HepG2 (cell line): ENCODE measurements around the gene TUBGCP3. TPM values are rescaled to one million over a fixed set of nuclear protein-coding genes. Genes with fewer than 3 reads are reported as not detected.

Source experiments
- ATAC-seq: fragments of 200-7000 bp; cut with Tn5 transposase; 3 replicates; pipeline ENCODE4 v1.9.1; 2020; ENCODE audit warnings: mild to moderate bottlenecking, moderate library complexity
- BruUV-seq: library from RNA; stranded (reverse); fragments of 400-500 nt; replicated peaks from 2 replicates; lab custom pipeline; 2021; lab: Mats Ljungman, UMichigan
- CTCF ChIA-PET: fragments of 300-600 bp; formaldehyde crosslinking; extraction: SDS; loops from one replicate; lab custom pipeline; 2021; ENCODE audit warnings: low total read pairs, inconsistent platforms, low intra/inter-chr PET ratio; lab: Yijun Ruan, JAX
- POLR2A ChIA-PET: fragments of 350-600 bp; sonication (Branson Sonifier 250); formaldehyde crosslinking; loops from one replicate; lab custom pipeline; 2020; ENCODE audit warnings: antibody characterized with exemption, inconsistent platforms; lab: Yijun Ruan, JAX
- DNase-seq: peaks from one replicate; pipeline ENCODE4 v3.0.0-alpha.2; 2015; ENCODE audit warnings: low spot score
- FAIRE-seq: peaks from 3 replicates; lab custom pipeline; 2011; peaks lifted over from hg19 to GRCh38; lab: Jason Lieb, UNC
- H2AFZ ChIP-seq: one replicate; pipeline ENCODE4 v1.6.1; 2011; ENCODE audit warnings: low read length, inconsistent platforms
- H3K27ac ChIP-seq: fragments of 300-600 bp; 3 replicates; pipeline ENCODE4 v1.8.0; 2011; ENCODE audit warnings: mixed run types, mild to moderate bottlenecking, mixed read lengths, low read length, inconsistent platforms; ENCODE audit not compliant: insufficient read depth; ENCODE audit errors: extremely low read length
- H3K27me3 ChIP-seq, 2 experiments: fragments of 200-600 bp in 1 of 2; 2 replicates in 1 of 2; 3 replicates in 1 of 2; pipeline versions ENCODE4 v1.6.0 to v1.8.0; 2011; ENCODE audit warnings: low read length in 2 of 2, mild to moderate bottlenecking in 2 of 2, moderate library complexity in 2 of 2, inconsistent platforms in 1 of 2; ENCODE audit not compliant: insufficient read depth in 2 of 2, control insufficient read depth in 1 of 2
- H3K36me3 ChIP-seq, 2 experiments: fragments of 200-600 bp in 1 of 2; replicated peaks in 1 of 2; 2 replicates in 1 of 2; 3 replicates in 1 of 2; pipeline versions ENCODE4 v1.5.1 to v1.8.0; 2011; ENCODE audit warnings: low read length in 2 of 2, inconsistent platforms in 1 of 2; ENCODE audit not compliant: insufficient read depth in 2 of 2, control insufficient read depth in 1 of 2
- H3K4me1 ChIP-seq: 2 replicates; pipeline ENCODE4 v1.5.1; 2012; ENCODE audit warnings: low read length, inconsistent platforms; ENCODE audit not compliant: insufficient read depth
- H3K4me2 ChIP-seq: 2 replicates; pipeline ENCODE4 v1.6.0; 2011; ENCODE audit warnings: low read depth, low read length, inconsistent platforms
- H3K4me3 ChIP-seq, 3 experiments: fragments of 200-600 bp in 1 of 3; sonication (generic), shearing (Covaris generic) in 1 of 3; replicated peaks in 1 of 3; 2 replicates each; pipeline ENCODE4 v1.5.1; 2011 to 2016; ENCODE audit warnings: low read length in 3 of 3, inconsistent platforms in 2 of 3, low read depth in 2 of 3, mild to moderate bottlenecking in 2 of 3, control low read depth in 1 of 3, mixed read lengths in 1 of 3; ENCODE audit not compliant: insufficient read depth in 1 of 3
- H3K79me2 ChIP-seq: one replicate; pipeline ENCODE4 v1.6.1; 2011; ENCODE audit warnings: low read length, inconsistent platforms; ENCODE audit not compliant: insufficient read depth
- H3K9ac ChIP-seq: 2 replicates; pipeline ENCODE4 v1.6.0; 2011; ENCODE audit warnings: mild to moderate bottlenecking, low read depth, low read length, inconsistent platforms; ENCODE audit not compliant: insufficient read depth
- H3K9me3 ChIP-seq: 2 replicates; pipeline ENCODE4 v1.5.1; 2012; ENCODE audit warnings: mild to moderate bottlenecking, low read length
- H4K20me1 ChIP-seq: 2 replicates; pipeline ENCODE4 v1.6.0; 2011; ENCODE audit warnings: inconsistent platforms, mild to moderate bottlenecking, low read length, moderate library complexity; ENCODE audit not compliant: insufficient read depth
- AGO1 ChIP-seq: fragments of 200-400 bp; formaldehyde crosslinking; IDR thresholded peaks from 2 replicates; pipeline ENCODE4 v1.6.1; 2017; ENCODE audit warnings: mild to moderate bottlenecking, low read depth, low read length, moderate library complexity; ENCODE audit not compliant: poor library complexity, severe bottlenecking
- ATF6 ChIP-seq: sonication (generic); formaldehyde crosslinking; conservative IDR thresholded peaks from 2 replicates; pipeline ENCODE4 v1.4.0; 2020; ENCODE audit warnings: missing genetic modification reagents
- CREB1 ChIP-seq, 2 experiments: fragments of 450-650 bp in 1 of 2; IDR thresholded peaks; 2 replicates each; pipeline ENCODE4 v1.6.1; 2016 to 2017; ENCODE audit warnings: control low read depth in 1 of 2, mild to moderate bottlenecking in 1 of 2, missing compliant biosample characterization in 1 of 2, missing genetic modification characterization in 1 of 2
- DNMT3B ChIP-seq: conservative IDR thresholded peaks from 2 replicates; pipeline ENCODE4 v1.6.1; 2016; ENCODE audit warnings: missing biosample characterization, control low read depth
- GTF3A ChIP-seq: sonication (generic); formaldehyde crosslinking; conservative IDR thresholded peaks from 2 replicates; pipeline ENCODE4 v1.4.0; 2020; ENCODE audit warnings: mild to moderate bottlenecking, missing genetic modification reagents
- HNRNPLL ChIP-seq: fragments of 200-400 bp; formaldehyde crosslinking; IDR thresholded peaks from 2 replicates; pipeline ENCODE4 v1.6.1; 2017; ENCODE audit warnings: mild to moderate bottlenecking, low read depth, low read length; ENCODE audit not compliant: poor library complexity, severe bottlenecking
- JDP2 ChIP-seq: sonication (generic); formaldehyde crosslinking; IDR thresholded peaks from 2 replicates; pipeline ENCODE4 v1.8.1; 2022; ENCODE audit warnings: missing genetic modification reagents, borderline replicate concordance
- KLF6 ChIP-seq: IDR thresholded peaks from 2 replicates; pipeline ENCODE4 v1.8.0; 2016; ENCODE audit warnings: missing biosample characterization, missing genetic modification reagents
- PAX8 ChIP-seq: sonication (generic); formaldehyde crosslinking; IDR thresholded peaks from 2 replicates; pipeline ENCODE4 v1.8.0; 2022; ENCODE audit warnings: mild to moderate bottlenecking, missing genetic modification reagents, borderline replicate concordance
- ZNF567 ChIP-seq: sonication (generic); formaldehyde crosslinking; IDR thresholded peaks from 2 replicates; pipeline ENCODE4 v1.8.1; 2023; ENCODE audit warnings: mild to moderate bottlenecking, missing genetic modification reagents, borderline replicate concordance
- ZNF878 ChIP-seq: sonication (generic); formaldehyde crosslinking; IDR thresholded peaks from 2 replicates; pipeline ENCODE4 v1.8.1; 2023; ENCODE audit warnings: mild to moderate bottlenecking, missing genetic modification reagents, moderate library complexity
- WGBS: methylation state at CpG from one replicate; pipeline ENCODE4 v1.1.6; 2017; ENCODE audit warnings: low lambda C conversion rate; 5-methylcytosine and 5-hydroxymethylcytosine counted together
- in situ Hi-C: cut with HindIII; loops from 2 replicates; pipeline ENCODE4 v1.10.0; 2017; ENCODE audit warnings: low pct_unique_long_range_greater_than_20kb; ENCODE audit not compliant: extremely low pct_ligation_motif_present
- intact Hi-C: fragments of 100-400 bp; cut with micrococcal nuclease; formaldehyde crosslinking; loops from one replicate; pipeline ENCODE4 v1.10.0; 2022; ENCODE audit not compliant: unreplicated experiment
- polyA plus RNA-seq, 8 experiments: library from polyadenylated mRNA; depleted of rRNA in 3 of 8; stranded (reverse) in 7 of 8; unstranded in 1 of 8; fragments of >200 nt; fragmentation: Illumina TruSeq in 4 of 8; extraction: Trizol in 4 of 8; gene quantifications; 2 replicates each; pipeline versions ENCODE4 v1.2.1 to v1.2.3, GENCODE V29; 2011 to 2016; ENCODE audit warnings: low read depth in 4 of 8, missing spikeins in 1 of 8, mixed read lengths in 1 of 8; ENCODE audit not compliant: insufficient read depth in 1 of 8
- total RNA-seq, 5 experiments: library from RNA; depleted of rRNA; stranded (reverse); fragments of >200 nt; fragmentation: Illumina TruSeq; extraction: Trizol; gene quantifications; 2 replicates each; pipeline ENCODE4 v1.2.3, GENCODE V29; 2016; ENCODE audit warnings: low read depth in 1 of 5
- TF ChIP-seq, protein P1 (sequence below): sonication (generic); formaldehyde crosslinking; IDR thresholded peaks from 2 replicates; pipeline ENCODE4 v1.4.0; 2020; ENCODE audit warnings: mild to moderate bottlenecking, missing genetic modification reagents, borderline replicate concordance
- TF ChIP-seq, protein P2 (sequence below): sonication (generic); formaldehyde crosslinking; IDR thresholded peaks from 2 replicates; pipeline ENCODE4 v1.8.0; 2022; ENCODE audit warnings: mild to moderate bottlenecking, missing genetic modification reagents, borderline replicate concordance

TUBGCP3 gene
- total and polyA plus RNA-seq, 2 of the 13 experiments (the other 11 are each of a cell fraction or from before 2014, with no cell fraction given), result 12.6 to 15.5 TPM

GRCh38 chr13:112567161-112567862, 20.6 kb downstream of the TUBGCP3 start:
- Histone ChIP-seq H2AFZ (no peak overlapping the region), H4K20me1 (no peaks in the 10 kb centered on the region; the same call in 1 of the 2 replicates), H3K27ac (no peak overlapping the region), H3K9ac (no peak overlapping the region), H3K36me3 (peaks cover 8 to 45% of the 10 kb centered on the region in 2 experiments), H3K27me3 (no peaks in the 10 kb centered on the region), H3K9me3 (no peaks in the 10 kb centered on the region), H3K4me3 (no peak overlapping the region), H3K4me2 (no peak overlapping the region), H3K4me1 (peaks cover 9% of the 10 kb centered on the region), H3K79me2 (peaks cover 24% of the 10 kb centered on the region)
- intact Hi-C loops (no loop called here), in situ Hi-C loops (no loop called here)
- ChIA-PET POLR2A (no interaction called here), CTCF (no interaction called here)
- ATAC-seq (no peak), DNase-seq (no peak), FAIRE-seq (no peak)
- WGBS, result 91% methylated on average over 5 of the region's 5 CpGs
- no TSS peak for BruUV-seq
- no peak for TF ChIP-seq CREB1 (IDR thresholded peaks at IDR 0.05)
- no peak for TF ChIP-seq CREB1 (CRISPR knock-in tag; IDR thresholded peaks at IDR 0.05)
- TF ChIP-seq ZNF878 (CRISPR knock-in tag), result no peak
- TF ChIP-seq HNRNPLL, result no peak
- TF ChIP-seq, protein P1, sequence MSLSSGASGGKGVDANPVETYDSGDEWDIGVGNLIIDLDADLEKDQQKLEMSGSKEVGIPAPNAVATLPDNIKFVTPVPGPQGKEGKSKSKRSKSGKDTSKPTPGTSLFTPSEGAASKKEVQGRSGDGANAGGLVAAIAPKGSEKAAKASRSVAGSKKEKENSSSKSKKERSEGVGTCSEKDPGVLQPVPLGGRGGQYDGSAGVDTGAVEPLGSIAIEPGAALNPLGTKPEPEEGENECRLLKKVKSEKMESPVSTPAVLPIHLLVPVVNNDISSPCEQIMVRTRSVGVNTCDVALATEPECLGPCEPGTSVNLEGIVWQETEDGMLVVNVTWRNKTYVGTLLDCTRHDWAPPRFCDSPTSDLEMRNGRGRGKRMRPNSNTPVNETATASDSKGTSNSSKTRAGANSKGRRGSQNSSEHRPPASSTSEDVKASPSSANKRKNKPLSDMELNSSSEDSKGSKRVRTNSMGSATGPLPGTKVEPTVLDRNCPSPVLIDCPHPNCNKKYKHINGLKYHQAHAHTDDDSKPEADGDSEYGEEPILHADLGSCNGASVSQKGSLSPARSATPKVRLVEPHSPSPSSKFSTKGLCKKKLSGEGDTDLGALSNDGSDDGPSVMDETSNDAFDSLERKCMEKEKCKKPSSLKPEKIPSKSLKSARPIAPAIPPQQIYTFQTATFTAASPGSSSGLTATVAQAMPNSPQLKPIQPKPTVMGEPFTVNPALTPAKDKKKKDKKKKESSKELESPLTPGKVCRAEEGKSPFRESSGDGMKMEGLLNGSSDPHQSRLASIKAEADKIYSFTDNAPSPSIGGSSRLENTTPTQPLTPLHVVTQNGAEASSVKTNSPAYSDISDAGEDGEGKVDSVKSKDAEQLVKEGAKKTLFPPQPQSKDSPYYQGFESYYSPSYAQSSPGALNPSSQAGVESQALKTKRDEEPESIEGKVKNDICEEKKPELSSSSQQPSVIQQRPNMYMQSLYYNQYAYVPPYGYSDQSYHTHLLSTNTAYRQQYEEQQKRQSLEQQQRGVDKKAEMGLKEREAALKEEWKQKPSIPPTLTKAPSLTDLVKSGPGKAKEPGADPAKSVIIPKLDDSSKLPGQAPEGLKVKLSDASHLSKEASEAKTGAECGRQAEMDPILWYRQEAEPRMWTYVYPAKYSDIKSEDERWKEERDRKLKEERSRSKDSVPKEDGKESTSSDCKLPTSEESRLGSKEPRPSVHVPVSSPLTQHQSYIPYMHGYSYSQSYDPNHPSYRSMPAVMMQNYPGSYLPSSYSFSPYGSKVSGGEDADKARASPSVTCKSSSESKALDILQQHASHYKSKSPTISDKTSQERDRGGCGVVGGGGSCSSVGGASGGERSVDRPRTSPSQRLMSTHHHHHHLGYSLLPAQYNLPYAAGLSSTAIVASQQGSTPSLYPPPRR, result no peak
- no peak for TF ChIP-seq ZNF567 (CRISPR knock-in tag)
- TF ChIP-seq AGO1, result no peak
- TF ChIP-seq JDP2, result no peak
- TF ChIP-seq KLF6 (CRISPR knock-in tag), result no peak
- TF ChIP-seq PAX8, result no peak
- no peak for TF ChIP-seq ATF6 (CRISPR knock-in tag)
- no peak for TF ChIP-seq DNMT3B (CRISPR knock-in tag)
- TF ChIP-seq, protein P2, sequence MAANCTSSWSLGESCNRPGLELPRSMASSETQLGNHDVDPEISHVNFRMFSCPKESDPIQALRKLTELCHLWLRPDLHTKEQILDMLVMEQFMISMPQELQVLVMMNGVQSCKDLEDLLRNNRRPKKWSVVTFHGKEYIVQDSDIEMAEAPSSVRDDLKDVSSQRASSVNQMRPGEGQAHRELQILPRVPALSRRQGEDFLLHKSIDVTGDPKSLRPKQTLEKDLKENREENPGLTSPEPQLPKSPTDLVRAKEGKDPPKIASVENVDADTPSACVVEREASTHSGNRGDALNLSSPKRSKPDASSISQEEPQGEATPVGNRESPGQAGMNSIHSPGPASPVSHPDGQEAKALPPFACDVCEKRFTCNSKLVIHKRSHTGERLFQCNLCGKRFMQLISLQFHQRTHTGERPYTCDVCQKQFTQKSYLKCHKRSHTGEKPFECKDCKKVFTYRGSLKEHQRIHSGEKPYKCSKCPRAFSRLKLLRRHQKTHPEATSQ (CRISPR knock-in tag), result no peak
- no peak for TF ChIP-seq GTF3A (CRISPR knock-in tag)
